GM19452 (cell line): ENCODE data around the gene THRAP3.
"Not testable (repeated sequence)": the region's sequence is repeated elsewhere in the genome, so short reads cannot be mapped to it uniquely, and the experiment has no call there.

Experiments
- ATAC-seq: cut with Tn5 transposase; IDR thresholded peaks from one replicate; pipeline ENCODE4 v1.9.1; 2021; ENCODE audit not compliant: unreplicated experiment

THRAP3 gene

GRCh38 chr1:36204347-36204909, 19.8 kb upstream of the THRAP3 start:
- no peak for ATAC-seq

DNA sequence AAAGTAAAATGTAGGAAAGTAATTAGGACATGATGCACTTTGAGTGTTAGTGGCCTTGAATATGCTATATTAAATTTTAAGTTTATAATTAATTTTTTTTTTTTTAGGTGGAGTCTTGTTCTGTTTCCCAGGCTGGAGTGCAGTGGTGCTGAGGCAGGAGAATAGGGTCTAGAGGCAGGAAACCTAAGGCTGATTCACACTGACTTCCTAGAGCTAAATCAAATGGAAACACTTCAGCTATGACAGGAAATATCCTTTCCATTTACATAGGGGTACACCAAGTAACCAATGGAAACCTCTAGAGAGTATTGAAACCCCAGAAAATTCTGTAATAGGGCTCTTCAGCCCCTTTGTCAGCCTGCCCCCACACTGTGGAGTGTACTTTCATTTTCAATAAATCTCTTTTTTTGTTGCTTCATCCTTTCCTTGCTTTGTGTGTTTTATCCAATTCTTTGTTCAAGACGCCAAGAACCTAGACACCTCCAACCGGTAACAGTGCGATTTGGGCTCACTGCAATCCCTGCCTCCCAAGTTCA, 17.9 kb upstream of the THRAP3 start:
- ATAC-seq: no peak

GRCh38 chr1:36207339-36207738, 16.9 kb upstream of the THRAP3 start:
- no peak for ATAC-seq

DNA sequence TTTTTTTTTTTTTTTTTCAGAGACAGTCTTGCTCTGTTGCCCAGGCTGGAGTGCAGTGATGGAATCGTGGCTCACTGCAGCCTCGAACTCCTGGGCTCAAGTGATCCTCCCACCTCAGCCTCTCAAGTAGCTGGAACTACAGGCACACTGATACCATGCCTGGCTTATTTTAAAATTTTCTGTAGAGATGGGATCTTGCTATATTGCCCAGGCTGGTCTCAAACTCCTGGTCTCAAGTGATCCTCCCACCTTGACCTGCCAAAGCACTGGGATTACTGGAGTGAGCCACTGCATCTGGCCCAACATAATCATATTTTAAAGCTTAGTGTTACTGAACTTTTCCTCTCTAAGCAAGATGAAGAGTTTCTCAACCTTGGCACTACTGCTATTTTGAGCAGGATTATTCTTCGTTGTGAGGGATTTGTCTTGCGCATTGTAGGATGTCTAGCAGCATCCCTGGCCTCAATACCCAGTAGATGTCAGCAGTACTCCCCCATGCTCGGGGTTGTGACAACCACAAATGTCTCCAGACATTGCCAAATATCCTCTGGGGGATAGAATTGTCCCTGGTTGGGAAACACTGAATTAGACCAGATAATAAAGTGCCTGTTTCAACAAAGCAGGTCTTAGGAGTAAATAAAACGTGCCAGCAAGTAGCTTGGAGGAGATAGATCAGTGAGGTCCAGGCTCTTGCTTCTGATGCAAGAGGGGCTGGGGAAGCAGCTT, 15.1 kb upstream of the THRAP3 start:
- ATAC-seq: no peak

DNA sequence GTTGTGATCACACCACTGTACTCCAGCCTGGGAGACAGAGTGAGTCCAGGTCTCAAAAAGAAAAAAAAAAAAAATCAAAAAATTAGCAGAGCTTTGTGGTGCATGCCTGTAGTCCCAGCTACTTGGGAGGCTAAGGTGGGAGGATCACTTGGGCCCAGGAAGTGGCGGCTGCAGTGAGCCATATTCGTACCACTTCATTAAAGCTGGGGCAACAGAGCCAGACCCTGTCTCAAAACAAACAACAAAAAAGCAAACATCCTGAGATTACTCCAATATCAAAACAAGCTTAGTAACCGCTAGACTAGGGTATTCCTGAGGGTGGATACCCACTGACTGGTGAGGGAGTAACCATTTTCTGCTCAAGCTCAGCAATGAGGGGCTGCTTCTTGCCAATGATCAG, 12.9 kb upstream of the THRAP3 start:
- ATAC-seq: no peak

GRCh38 chr1:36211841-36212240, 12.4 kb upstream of the THRAP3 start:
- ATAC-seq: no peak

DNA sequence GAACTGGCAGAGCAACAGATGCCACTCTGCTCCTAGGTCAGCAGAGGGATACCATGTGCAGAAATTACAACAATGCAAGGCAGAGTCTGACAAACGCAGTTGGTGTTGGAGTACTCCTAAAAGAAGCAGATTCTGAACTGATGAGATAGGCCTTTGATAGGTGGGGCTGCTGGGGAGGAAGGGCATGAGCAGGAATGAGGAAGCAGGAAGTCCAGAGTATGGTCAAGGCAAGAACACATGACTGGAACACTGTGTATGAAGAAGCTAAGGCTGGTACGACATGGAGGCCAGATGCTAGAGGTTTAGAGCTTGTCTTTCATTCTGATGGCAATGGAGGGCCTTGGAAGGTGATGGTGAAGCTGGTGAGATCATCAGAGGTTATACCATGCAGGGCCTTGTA, 11.5 kb upstream of the THRAP3 start:
- no peak for ATAC-seq

- no peak for ATAC-seq
Measured at GRCh38 chr1:36217670-36218069, 6.6 kb upstream of the THRAP3 start.

- not testable (repeated sequence) for ATAC-seq
Measured at GRCh38 chr1:36221901-36222300, 2.3 kb upstream of the THRAP3 start.

DNA sequence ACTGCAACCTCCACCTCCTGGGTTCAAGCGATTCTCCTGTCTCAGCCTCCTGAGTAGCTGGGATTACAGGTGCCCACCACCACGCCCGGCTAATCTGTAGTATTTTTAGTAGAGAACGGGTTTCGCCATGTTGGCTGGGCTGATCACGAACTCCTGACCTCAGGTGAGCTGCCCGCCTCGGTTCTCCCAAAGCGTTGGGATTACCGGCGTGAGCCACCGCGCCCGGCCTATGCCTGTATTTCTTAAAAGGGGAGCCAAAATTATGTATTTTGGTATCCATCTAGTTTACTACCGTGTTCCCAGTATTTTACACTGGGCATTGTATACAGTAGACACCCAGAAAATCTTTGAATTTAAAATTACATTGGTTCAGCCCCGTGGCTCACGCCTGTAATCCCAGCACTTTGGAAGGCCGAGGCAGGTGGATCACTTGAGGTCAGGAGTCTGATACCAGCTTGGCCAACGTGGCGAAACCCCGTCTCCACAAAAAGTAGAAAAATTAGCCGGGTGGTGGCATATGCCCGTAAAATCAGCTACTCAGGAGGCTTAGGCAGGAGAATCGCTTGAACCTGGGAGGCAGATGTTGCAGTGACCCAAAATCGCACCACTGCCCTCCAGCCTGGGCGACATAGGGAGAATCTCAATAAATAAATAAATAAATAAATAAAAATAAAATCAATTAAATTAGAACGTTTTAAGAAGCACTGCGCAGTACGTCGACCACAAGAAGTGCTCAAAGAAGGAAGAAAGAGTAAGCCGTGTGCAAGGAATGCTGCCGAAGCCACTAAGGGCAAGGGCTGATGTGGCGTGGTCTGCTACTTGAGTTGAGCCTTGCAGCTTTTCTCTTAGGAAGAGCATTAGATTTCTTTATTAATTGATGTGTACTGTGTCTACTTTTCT, 1.5 kb upstream of the THRAP3 start:
- no peak for ATAC-seq

DNA sequence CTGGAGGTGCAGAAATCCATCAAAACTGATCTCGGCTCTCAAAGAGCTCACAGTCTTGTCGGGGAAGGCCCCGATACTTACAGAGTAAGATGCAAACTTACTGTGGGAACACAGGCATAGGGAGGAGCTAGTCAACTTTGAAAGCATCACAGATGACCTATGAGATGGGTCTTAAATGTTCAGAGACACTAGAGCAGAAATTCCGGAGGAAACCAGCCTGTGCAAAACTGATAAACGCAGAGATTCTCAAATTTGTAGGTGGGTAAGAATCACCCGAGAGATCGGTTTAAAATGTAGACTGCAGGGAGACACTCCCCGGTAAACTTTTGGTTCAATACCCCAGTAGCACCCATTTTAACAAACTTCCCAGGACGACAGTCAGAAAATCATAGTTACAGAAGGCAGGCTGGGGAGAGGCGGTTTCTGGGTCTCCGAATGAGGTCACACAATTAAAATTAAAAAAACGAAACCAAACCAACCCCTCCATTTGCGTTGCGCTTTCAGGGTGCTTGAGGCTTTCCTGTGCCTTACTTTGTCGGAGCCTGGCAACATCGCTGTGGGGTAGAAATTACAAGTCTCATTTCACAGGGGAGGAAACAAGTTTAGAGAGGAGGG, 755 bp upstream of the THRAP3 start:
- peak; percentile 16 for ATAC-seq

- peak; percentile 36 for ATAC-seq
Measured at GRCh38 chr1:36224537-36225282, 467 bp downstream of the THRAP3 start.

DNA sequence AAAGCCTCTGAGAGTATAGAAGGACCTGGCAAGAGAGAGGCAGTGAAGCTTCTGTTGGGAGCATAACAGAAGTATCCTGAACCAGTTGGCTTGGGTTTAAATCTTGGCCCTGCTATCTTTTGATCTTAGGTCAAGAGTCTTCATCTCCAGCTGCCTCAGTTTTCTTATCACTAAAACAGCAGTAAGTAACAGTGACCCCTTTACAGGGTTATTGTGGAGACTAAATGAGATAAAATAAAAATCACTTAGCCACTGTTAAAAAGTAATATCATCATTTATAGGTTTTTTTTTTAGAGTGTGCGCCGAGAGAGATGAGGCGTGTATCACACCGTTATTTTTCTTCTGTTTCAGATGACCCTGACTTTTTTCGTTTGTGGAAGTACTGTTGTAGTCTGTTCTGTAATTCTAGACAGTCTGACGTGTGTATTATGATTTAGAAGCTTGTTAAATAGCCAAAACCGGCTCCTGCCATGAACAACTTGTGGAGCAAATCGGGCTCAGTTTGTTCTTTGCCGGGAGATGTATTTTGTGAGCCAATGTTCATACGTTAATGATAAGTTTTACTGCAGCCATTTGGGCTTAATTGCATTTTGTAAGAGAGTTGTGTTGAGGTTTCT, 1.1 kb downstream of the THRAP3 start:
- no peak for ATAC-seq

DNA sequence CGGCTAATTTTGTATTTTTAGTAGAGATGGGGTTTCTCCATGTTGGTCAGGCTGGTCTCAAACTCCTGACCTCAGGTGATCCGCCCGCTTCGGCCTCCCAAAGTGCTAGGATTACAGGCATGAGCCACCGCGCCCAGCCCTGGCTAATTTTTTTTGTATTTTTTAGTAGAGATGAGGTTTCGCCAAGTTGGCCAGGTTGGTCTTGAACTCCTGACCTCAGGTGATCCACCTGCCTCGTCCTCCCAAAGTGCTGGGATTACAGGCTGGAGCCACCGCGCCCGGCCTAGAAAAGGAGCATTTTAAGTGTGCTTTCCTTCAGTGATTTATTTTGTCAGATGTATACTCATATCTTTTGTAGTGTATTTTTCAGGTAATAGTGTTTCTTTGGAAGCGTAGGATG, 6.0 kb downstream of the THRAP3 start:
- ATAC-seq: not testable (repeated sequence)

DNA sequence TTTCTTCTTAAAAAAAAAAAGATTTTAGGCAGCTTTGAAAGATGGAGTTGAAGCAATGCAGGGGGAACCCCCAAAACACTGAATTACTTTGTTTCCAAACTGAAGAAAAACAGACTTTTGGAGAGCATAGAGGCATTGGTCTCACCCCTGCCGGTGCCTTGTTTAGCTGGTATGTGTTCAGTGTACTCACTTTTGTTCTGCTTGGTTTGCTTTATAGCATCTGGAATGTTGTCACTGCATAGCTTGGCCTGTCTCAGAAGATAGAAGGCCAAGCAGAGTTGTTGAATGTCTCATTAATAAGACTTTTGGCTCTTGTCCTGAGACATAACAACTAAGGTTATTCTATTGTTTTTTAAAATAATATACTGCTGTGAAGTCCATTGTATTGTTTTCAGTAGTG, 6.9 kb downstream of the THRAP3 start:
- no peak for ATAC-seq

GRCh38 chr1:36232212-36233095, 8.2 kb downstream of the THRAP3 start:
- ATAC-seq: no peak

- no peak for ATAC-seq
Measured at GRCh38 chr1:36236302-36236701, 12.1 kb downstream of the THRAP3 start.

DNA sequence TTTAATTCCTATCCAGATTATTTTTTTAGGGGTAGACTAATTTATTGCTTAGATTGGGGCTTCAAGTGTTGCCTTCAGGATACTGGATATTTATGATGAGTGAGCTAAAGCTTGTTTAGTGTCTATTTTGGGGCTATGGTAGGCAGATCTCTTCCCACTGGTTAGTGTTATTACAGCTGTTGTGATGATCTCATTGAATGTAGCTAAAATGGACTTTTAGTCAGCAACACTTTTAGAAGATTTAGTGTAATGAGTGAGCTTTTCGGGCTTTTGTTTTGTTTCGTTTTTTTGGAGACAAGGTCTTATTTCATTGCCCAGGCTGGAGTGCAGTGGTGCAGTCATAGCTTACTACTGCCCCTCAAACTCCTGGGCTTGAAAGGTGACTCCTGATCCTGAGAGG, 14.2 kb downstream of the THRAP3 start:
- no peak for ATAC-seq
